Skin of body (tissue), 2 donors: ENCODE measurements around the gene QSOX1. TPM values are rescaled to one million over a fixed set of nuclear protein-coding genes. Genes with fewer than 3 reads are reported as not detected.

Experiments used
- DNase-seq: peaks from one replicate; lab custom pipeline; 2025; lab: John Stamatoyannopoulos, UW
- total RNA-seq: library from RNA; depleted of rRNA; stranded (reverse); fragments of >200 nt; gene quantifications from one replicate; pipeline ENCODE4 v1.2.3, GENCODE V29; 2014

QSOX1 gene
- total RNA-seq, 1 donor from 2014 or later, result 20.3 TPM

DNA sequence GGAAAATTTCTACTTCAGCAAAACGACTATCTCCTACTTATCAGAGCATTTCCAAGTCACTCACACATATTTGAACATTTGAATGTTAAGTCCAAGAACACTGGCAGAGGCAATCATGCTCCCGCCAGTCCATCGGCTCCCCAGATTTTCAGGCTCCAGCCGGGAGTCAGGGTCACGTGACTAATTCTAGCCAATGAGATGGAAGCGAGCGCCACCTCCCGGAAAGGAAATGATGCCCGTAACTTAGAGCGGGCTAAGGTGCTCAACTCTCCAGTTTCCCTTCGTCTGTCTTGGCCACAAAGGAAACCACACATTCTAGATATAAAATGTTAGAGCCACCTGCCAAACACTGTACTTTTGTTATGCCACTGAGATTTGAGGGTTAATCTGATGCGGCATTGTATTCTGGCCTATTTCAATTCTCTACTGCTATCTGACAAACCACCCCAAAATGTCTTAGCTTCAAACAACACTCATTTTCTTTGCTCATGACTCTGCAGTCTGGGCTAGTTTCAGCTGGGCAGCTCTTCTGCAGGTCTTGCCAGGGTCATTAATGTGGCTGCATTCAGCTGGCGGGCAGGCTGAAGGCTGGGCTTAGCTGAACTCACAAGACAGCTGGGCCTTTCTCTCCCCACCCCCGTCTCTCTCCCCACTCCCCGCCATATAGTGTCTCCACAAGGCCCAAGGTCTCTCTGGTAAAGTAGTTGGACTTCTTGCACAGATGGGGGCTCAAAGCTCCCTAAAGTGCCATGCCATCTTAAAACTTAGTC is 58.9 kb downstream of the QSOX1 start:
- no peak for DNase-seq

GRCh38 chr1:180215856-180216625 is 61.4 kb downstream of the QSOX1 start:
- no peak for DNase-seq

- DNase-seq, result no peak
Measured at GRCh38 chr1:180217006-180217405, 62.3 kb downstream of the QSOX1 start.

- DNase-seq, result no peak
Measured at GRCh38 chr1:180218806-180219765, 64.4 kb downstream of the QSOX1 start.

GRCh38 chr1:180219776-180220175 is 65.1 kb downstream of the QSOX1 start:
- no peak for DNase-seq

- no peak for DNase-seq
Measured at GRCh38 chr1:180221462-180221861, 66.8 kb downstream of the QSOX1 start.

GRCh38 chr1:180224902-180225301 is 70.2 kb downstream of the QSOX1 start:
- DNase-seq, result no peak

GRCh38 chr1:180225403-180225802 is 70.7 kb downstream of the QSOX1 start:
- DNase-seq, result no peak

GRCh38 chr1:180227861-180228647 is 73.4 kb downstream of the QSOX1 start:
- DNase-seq, result no peak

GRCh38 chr1:180228648-180229482 is 74.2 kb downstream of the QSOX1 start:
- no peak for DNase-seq

DNA sequence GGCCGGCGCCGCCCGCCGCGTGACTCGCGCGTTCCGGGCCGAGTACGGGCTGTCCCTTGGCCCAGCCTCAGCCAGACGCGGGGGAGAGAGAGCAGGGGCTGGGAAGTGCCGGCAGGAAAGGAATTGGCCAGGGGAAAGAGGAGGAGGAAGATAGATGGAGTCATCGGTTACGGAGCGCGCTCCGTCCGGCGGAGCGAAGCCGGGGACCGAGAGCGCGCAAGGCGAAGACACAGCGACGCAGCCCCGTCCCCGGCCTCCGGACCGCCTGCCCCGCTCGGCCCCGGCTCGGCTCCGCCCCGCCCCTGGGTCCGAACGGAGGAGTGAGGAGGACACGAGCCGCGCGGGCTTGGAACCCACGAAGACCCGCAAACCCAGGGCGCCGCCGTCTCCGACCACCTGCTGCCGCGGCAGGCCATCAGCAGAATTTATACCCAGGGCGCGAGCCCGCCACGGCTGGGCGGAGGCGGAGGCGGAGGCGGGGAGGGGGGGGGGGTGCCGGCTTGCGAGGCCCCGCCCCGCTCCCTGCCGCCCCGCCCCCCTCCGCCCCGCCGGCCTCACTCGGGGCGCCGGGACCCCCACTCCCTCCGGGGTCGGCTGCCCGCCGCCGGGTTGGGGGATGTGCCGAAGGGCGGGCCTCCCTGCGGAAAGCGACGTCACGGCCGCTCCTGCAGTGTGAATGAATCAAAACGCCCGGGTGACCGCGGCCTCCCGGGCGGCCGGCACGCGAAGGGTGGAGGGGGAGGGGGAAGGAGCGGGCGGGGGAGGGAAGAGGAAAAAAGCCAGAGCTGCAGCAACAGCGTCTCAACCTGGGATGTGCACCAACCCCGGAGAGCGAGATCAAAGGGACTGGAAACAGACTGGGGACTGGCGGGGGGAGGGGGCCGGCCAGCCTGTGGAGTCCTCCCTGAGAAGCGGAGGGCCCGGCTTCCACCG is 75.1 kb downstream of the QSOX1 start, which contains the start of gene LHX4:
TSS of gene LHX4 (plus strand) at position 782 of the 933 bp plus-strand sequence. CDS start 266 bp downstream, outside the sequence.
- no peak for DNase-seq

- DNase-seq, result no peak
Measured at GRCh38 chr1:180230416-180230790, 75.7 kb downstream of the QSOX1 start.

GRCh38 chr1:180230791-180231505 is 76.3 kb downstream of the QSOX1 start:
- DNase-seq, result peak; percentile 6

DNA sequence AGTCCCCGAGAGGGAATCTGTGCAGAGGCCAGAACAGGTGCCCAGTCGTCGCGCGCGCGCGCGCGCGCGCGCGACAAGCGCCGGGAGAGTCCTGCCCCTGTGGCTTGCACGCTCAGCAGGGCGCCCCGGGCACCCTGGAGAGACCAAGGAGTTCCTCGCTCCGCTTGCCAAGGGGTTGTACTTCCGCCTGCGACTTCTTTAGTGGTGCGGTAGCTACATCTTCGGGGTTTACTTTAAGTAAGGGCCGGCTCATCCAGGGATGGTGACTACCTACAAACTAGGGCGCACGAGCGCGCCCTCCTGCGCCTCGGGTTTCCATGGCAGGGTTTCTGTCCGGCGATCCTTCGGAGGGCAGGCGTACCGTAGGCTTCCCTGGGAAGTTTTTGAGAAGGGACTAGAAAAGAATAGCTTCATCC is 76.8 kb downstream of the QSOX1 start:
- no peak for DNase-seq

DNA sequence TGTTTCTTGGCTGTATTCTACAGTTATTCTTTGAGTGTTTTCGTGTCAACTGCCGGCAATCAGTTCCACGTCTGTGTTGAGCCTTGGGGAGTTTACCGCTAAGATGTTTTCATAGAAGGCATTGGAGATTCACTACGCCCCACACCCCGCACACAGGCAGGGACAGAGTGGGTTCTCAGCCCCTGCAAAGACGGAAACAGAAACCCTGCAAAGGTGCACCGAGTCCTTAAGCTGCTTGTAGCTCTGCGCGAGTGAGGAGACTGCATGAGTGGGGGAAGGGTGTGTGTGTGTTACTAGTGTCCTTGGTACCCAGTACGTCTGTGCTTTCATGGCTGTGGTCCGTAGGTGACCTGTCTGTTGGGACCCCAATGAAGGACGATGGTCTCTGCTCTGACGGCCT is 77.3 kb downstream of the QSOX1 start:
- DNase-seq, result no peak

GRCh38 chr1:180232521-180233043 is 77.9 kb downstream of the QSOX1 start:
- no peak for DNase-seq

DNA sequence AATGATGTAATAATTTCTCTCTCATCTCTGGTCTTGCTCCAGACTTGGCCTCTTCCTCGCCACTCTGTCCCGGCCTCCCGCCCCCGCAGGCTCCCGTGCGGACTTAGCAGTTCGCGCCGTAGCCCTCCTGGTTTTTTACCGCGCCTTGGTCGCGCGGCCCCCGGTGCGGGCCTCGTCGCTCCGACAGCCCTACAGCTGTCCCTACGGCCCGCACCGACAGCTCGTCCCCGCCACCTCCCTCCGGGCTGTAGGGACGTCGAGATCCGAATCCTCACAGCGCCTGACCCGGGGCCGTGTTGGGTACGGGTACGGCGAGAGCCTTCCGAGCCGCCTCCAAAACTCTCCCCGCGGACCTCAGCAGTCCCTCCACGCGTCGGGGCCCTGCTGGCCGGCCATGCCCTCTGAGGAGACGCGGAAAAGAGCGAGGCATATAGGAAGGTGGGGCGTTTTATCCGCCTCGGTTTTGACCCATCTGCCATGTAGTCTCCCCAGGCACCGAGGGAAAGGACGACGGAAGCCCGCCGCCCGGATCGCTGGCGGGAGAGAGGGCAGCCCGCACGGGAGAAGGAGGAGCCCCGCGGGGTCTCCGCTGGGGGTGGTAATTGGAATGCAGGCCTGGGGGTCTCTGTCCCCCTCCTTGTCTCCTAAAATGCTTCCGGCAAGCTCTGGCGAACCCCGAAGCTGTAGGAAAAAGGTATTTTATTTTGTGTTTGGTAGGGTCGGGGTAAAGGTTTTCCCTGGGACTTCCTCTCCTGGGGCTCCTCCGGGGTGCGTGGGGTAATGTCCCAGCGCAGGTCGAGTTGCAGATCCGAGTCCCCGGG is 78.7 kb downstream of the QSOX1 start:
- DNase-seq, result no peak
